ENCODE data around the gene ADTRP. TPM values are rescaled to one million over a fixed set of nuclear protein-coding genes. Genes with fewer than 3 reads are reported as not detected.

ADTRP gene
- total RNA-seq, 2 donors from 2014 or later, result 56.6 to 79.9 TPM

DNA sequence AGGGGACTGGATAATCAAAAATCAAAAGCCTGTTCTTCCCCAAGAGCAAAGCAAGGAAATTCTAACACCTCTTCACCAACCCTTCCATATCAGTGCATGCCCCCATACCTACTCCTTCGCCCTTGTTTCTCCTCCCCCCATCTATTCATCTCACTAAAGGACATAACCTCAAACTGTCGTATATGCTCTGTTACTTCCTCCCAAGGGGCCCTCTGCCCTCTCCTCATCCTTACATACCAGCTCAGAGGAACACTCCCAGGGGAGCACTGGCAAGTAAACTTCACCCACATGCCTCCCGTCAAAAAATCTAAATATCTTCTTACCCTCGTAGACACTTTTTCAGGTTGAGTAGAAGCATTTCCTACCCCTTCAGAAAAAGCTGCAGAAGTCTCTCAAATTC lies 9.4 kb upstream of the ADTRP start:
- intact Hi-C loops (cut with DNase I), result no loop called here
- H3K4me1 ChIP-seq, result no peaks in the 10 kb centered on the region
- DNase-seq, result no peak
- H3K27me3 ChIP-seq, result no peaks in the 10 kb centered on the region
- no peak overlapping the region for H3K4me3 ChIP-seq
- no peaks in the 10 kb centered on the region for H3K36me3 ChIP-seq
- no peak overlapping the region for H3K27ac ChIP-seq
- H3K9ac ChIP-seq (ENCODE audit: low read depth in 2 of 2, low read length in 2 of 2), result no peak overlapping the region
- H3K9me3 ChIP-seq, result no peaks in the 10 kb centered on the region
- TF ChIP-seq, protein P1, sequence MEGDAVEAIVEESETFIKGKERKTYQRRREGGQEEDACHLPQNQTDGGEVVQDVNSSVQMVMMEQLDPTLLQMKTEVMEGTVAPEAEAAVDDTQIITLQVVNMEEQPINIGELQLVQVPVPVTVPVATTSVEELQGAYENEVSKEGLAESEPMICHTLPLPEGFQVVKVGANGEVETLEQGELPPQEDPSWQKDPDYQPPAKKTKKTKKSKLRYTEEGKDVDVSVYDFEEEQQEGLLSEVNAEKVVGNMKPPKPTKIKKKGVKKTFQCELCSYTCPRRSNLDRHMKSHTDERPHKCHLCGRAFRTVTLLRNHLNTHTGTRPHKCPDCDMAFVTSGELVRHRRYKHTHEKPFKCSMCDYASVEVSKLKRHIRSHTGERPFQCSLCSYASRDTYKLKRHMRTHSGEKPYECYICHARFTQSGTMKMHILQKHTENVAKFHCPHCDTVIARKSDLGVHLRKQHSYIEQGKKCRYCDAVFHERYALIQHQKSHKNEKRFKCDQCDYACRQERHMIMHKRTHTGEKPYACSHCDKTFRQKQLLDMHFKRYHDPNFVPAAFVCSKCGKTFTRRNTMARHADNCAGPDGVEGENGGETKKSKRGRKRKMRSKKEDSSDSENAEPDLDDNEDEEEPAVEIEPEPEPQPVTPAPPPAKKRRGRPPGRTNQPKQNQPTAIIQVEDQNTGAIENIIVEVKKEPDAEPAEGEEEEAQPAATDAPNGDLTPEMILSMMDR (IDR thresholded peaks at IDR 0.05), result no peak

DNA sequence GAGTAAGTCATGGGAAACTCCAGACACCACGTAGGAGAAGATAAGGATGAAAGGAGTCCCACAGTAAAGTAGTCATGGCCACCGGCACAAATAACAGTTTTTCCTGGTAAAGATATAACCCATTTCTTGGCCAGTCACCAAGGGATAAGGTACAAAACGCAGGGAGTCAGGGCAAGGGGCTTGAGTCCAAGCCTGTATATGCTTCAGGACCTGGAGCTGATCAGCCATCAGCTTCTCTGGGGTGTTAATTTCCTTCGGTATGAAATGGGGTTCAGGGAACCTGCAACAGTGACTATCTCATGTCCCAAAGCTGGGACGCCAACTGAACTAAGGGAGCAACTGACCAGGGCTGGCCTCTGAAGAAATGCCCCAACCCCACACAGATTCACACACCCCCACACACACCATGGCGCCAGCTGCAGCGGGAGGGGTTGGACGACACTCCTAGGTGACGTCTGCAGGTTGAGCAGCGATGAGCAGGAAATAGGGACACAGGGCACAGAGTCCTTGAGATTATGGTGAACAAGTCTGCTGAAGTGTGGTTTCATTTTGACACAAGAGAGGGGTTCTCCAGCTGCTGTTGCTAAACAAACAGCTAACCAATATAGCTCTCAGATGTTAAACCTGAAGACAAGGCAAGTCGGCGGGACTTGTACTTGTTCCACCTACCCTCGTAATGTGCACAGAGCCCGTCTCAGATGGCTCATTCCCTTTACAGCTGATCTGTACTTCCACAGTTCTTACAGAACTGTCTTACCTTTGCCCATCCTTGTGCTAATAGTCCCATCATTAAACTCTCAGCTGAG lies 7.4 kb upstream of the ADTRP start:
- H3K9me3 ChIP-seq, result no peaks in the 10 kb centered on the region
- H3K27me3 ChIP-seq, result no peaks in the 10 kb centered on the region
- intact Hi-C loops (cut with DNase I), result no loop called here
- H3K4me1 ChIP-seq, result no peaks in the 10 kb centered on the region
- peak overlapping the region; percentile 80 for H3K27ac ChIP-seq
- peak overlapping the region; percentile 4 for H3K4me3 ChIP-seq
- DNase-seq, result peak; percentile 77
- TF ChIP-seq, protein P1 (IDR thresholded peaks at IDR 0.05), result no peak
- no peaks in the 10 kb centered on the region for H3K36me3 ChIP-seq
- H3K9ac ChIP-seq (ENCODE audit: low read depth in 2 of 2, low read length in 2 of 2), result peak overlapping the region; percentile 48 to 53

DNA sequence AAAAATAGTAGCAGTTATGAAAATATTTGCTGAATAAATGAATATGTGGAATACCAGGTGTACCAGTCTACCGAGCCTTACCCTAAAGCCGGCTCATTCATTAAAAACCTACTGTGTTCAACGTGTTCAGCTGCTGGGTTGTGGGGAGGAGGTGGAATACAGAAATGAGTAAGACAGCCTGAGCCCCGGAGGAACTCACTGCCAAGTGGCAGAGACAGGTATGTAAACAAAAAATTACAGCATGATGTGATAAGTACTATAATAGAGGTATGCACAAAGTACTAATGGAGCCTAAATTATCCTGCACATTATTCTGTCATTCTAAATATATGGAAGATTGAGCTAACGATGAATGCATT lies 6.8 kb upstream of the ADTRP start:
- peak overlapping the region; percentile 80 for H3K27ac ChIP-seq
- H3K4me3 ChIP-seq, result peak overlapping the region; percentile 4
- H3K36me3 ChIP-seq, result no peaks in the 10 kb centered on the region
- H3K9me3 ChIP-seq, result no peaks in the 10 kb centered on the region
- intact Hi-C loops (cut with DNase I), result no loop called here
- DNase-seq, result no peak
- no peaks in the 10 kb centered on the region for H3K4me1 ChIP-seq
- H3K9ac ChIP-seq (ENCODE audit: low read depth in 2 of 2, low read length in 2 of 2), result peak overlapping the region in 1 of 2 donors; percentile 48
- no peaks in the 10 kb centered on the region for H3K27me3 ChIP-seq
- TF ChIP-seq, protein P1 (IDR thresholded peaks at IDR 0.05), result no peak

DNA sequence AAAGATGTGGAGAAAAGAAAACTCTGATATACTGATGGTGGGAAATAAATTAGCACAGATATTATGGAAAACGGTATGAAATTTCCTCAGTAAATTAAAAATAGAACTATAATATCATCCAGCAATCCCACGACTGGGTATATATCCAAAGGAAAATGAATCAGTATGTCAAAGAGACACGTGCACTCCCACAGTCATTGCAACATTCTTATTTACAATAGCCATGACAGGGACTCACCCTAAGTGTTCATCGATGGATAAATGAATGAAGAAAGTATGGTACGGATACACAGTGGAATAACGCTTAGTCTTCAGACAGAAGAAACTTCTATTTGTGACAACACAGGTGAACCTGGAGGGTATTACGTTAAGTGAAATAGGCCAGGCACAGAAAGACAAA lies 5.7 kb upstream of the ADTRP start:
- Histone ChIP-seq H3K36me3 (no peaks in the 10 kb centered on the region), H3K9me3 (no peaks in the 10 kb centered on the region), H3K4me1 (no peaks in the 10 kb centered on the region), H3K27ac (no peak overlapping the region), H3K27me3 (no peaks in the 10 kb centered on the region), H3K9ac (ENCODE audit: low read depth in 2 of 2, low read length in 2 of 2) (no peak overlapping the region), H3K4me3 (no peak overlapping the region)
- intact Hi-C loops (cut with DNase I), result no loop called here
- TF ChIP-seq, protein P1 (IDR thresholded peaks at IDR 0.05), result no peak
- DNase-seq, result no peak

DNA sequence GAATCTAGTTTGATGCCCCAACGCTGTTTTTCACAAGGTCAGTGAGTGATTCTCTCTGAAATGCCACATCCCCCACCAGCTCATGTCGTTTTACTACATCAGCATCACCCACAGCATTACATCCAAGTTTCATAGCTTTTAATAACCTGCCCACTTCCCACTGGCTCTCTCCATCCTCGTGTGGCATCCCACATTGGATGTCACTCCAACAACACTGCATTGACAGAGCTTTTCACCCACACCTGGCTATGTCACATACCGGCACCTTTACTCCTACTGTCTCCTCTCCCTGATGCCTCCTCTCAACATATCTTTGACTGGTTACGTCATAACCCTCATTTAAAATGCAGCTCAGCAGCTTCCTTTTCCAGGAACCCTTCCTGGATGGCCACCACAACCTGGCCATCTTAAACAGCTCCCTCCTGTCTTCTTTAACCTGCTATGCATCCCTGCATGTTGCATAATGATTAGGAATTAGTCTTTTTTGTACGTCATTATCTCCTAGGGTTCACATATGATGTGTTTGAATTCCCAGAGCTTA lies 5.0 kb upstream of the ADTRP start:
- DNase-seq, result no peak
- Histone ChIP-seq H3K27ac (no peak overlapping the region), H3K4me3 (no peak overlapping the region), H3K4me1 (no peaks in the 10 kb centered on the region), H3K9me3 (no peaks in the 10 kb centered on the region), H3K36me3 (no peaks in the 10 kb centered on the region), H3K9ac (ENCODE audit: low read depth in 2 of 2, low read length in 2 of 2) (no peak overlapping the region), H3K27me3 (no peaks in the 10 kb centered on the region)
- intact Hi-C loops (cut with DNase I), result no loop called here
- TF ChIP-seq, protein P1 (IDR thresholded peaks at IDR 0.05), result no peak
